ENCODE measurements around the gene VMP1.
"Not testable (repeated sequence)": the region's sequence is repeated elsewhere in the genome, so short reads cannot be mapped to it uniquely, and the experiment has no call there.

VMP1 gene

DNA sequence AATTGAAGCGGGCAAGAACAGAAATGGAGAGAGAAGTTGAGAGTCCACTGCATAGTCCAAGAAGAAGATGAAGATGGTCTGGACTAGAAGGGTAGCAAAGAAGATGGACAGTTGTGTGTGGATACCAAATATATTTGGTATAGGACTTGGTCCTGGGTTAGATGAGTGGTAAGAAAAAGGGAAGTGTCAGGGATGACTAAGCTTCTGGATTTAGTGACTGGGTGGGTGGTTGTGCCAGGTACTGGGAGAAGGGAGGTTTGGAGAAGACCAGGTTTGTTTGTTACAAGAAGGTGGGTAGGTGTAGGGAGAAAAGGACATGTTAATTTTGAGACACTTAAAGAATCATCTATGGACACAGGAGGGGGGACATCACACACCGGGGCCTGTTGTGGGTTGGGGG is 5.4 kb downstream of the VMP1 start:
- no peak for DNase-seq

DNA sequence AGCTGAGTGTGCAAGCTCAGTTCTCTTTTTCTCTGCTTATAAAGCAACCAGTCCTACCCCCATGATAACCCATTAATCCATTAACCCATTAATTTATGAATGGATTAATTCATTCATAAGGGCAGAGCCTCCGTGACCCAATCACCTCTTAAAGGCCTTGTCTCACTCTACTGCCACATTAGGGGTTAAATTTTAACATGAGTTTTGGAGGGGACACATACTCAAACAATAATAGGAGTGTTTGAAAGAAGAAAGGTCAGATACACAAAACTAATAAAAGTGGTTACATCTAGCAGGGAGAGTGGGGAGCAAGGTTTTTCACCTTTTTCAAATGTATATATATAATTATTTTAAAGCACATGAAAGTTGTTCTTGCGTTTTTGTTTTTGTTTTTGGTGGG is 6.8 kb downstream of the VMP1 start:
- no peak for DNase-seq

DNA sequence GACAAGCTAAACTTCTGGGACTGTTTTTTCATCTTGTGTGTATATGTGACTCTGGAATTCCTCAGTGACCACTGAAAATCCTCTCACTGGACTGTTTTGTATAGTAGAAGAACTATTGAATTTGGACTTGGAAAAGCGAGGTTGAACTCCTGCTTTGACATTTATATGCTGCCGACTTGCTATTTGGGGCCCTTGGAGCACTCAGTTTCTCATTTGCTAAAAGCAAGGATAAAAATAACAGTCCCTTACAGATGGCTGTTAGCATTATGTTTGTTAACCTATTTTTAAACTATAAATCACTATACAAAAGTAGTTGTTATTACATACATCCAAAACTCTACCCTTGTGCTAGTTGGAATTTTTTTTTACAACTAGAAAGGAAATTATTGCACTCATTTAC is 9.0 kb downstream of the VMP1 start:
- no peak for DNase-seq

DNA sequence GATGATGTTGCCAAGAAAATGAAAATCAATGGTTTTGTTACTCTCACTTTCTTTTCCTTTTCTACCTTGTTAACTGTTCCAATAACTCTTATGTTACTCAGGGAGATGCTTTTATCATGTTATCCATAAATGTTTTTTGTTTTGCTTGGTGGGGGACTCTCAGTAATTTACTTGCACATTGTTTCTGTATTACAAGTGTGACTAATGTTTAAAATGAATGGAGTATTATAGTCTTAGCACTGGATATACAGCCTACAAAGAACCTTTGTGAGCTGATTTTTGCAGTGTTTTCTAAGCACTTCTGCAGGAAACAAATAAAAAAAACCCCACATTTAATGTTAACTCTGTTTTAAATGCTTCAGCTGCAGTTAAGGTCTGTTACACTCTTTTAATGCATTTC is 12.1 kb downstream of the VMP1 start:
- no peak for DNase-seq

DNA sequence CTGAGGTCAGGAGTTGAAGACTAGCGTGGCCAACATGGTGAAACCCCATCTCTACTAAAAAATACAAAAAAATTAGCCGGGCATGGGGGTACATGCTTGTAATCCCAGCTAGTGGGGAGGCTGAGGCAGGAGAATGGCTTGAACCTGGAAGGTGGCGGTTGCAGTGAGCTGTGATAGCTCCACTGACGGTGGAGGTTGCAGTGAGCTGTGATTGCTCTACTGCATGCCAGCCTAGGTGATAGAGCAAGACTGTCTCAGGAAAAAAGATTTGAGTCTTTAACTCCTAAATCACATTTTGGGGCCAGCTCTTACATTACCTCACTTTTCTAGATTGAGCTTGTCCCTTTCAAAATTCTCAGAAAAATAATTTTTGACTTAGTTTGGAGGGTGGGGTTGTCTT is 15.2 kb downstream of the VMP1 start:
- DNase-seq = no peak

DNA sequence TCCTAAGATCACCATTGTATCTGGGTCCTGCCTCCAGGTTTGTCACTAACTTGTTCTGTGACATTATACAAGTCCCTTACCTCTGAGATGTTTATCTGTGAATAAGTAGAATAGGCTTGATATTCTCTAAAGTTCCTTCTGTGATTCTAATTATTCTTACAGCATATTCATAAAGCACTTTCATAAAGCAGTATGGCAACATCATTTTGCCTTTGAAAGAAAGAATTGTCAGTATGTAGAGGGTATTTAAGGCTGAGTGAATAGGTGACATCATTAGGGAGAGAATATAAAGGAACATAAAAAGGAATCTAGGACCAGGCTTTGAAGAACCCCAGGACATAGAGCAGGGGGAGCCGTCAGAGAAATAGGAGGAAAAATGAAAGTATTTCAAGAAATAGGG is 15.6 kb downstream of the VMP1 start:
- DNase-seq = no peak

DNA sequence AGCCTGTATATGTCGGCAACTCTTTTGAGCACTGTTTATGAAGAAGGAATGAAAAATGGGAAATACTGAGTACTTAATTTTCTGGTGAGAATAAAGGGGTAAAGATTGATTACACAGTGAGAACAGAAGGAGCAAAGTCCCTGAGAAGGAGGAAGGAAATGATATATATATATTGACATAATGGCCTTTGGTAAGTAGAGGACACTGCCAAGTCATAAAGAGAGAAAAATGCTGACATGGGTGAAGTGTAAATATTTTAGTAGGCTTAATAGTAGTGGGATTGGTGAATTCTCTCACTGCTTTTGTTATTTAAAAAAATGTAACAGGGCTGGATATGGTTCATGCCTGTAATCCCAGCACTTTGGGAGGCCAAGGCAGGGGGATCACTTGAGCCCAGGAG is 16.2 kb downstream of the VMP1 start:
- DNase-seq = no peak

DNA sequence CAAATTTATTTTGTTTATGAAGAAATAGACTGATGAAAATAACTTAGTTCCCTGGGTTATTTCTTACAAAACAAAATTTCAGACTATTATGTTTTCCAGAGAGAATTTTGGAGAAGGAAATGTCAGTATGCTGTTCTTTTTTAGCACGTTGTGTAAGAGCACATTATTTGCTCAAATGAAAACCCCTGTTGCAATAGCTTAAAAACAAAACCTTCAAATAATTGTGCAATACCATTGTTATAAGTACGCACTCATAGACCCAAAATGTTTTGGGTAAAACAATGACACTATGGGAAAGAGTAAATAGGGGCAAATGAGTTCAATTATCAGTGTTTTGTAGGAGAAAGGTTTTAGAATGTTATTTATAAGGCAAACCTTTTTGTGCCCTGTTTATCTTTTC is 18.2 kb downstream of the VMP1 start:
- DNase-seq = no peak

DNA sequence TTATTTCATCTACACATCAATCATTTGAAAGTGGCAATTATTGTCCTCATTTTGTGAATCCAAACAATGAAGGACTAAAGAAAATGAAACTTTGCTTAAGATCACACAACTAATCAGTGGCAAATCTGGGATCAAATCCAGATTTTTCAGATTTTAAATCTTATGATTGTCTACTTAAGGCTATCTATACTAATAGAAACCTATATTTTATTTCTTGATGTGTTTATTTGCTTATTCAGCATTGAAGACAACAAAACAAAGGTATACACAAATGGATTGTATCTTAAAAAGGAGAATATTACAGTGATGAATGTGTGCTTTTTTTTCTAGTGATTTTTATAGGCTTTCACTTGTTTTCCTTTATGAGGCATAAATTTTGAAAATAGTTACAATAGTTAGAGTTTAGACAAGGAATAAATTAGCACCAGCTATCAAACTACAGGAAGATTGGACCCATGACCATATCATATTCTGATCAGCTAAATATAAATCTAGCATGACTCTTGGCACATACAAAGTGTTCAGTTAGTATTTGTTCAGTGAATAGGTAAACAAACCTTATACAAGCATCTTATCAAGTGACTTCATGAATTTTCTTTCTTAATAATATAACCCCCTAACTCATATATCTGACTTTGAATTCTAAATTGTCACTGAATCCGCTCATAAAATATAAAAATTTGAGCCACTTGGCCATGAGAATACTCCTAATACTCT is 20.5 kb downstream of the VMP1 start:
- DNase-seq = no peak

DNA sequence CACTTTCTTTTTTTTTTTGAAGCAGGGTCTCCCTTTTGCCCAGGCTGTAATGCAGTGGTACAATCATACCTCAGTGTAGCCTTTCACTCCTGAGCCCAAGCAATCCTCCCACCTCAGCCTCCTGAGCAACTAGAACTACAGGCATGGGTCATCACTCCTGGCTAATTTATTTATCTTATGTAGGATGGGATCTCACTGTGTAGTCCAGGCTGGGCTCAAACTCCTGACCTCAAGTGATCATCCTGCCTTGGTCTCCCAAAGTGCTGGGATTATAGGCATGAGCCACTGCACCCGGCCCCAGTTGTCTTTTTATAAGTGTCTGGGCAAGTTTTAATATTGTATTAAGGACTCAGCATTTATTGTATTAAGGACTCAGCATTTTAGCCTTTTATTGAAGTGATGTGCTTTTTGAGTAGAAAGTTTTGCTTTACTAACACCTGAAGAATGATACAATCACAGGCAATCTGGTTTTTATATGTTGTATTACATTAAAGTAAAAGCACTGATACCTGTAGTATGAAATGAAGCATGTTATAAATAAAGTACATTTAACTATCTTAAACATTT is 22.9 kb downstream of the VMP1 start:
- no peak for DNase-seq

DNA sequence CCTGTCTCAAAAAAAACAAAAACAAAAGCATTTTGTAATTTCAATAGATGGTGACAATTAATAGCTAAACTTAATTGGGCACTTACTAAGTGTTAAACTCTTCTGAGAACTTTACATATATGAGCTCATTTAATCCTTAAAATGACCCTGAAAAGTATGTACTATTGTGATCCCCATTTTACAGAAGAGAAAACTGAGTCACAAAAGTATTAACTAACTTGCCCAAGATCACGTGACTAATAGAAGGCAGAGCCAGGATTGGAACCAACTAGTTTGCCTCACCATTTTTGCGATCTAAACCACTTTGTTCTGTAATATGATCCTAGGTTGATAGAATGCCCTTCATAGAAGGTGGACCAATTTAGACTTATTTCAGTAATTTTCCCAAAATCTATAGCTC is 26.2 kb downstream of the VMP1 start:
- DNase-seq = no peak

DNA sequence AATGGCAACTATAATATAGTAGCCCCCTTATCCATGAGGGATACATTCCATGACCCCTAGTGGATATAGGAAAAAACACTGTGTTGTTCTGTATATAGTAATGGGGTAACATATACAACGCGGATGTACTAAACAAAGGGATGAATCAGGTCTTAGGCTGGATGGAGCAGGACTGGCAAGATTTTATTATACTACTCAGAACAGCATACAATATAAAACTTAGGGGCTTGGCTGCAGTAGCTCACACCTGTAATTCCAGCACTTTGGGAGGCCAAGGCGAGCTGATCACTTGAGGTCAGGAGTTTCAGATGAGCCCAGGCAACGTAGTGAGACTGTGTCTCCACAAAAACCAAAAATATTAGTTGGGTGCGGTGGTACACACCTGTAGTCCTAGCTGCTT is 26.8 kb downstream of the VMP1 start:
- no peak for DNase-seq

DNA sequence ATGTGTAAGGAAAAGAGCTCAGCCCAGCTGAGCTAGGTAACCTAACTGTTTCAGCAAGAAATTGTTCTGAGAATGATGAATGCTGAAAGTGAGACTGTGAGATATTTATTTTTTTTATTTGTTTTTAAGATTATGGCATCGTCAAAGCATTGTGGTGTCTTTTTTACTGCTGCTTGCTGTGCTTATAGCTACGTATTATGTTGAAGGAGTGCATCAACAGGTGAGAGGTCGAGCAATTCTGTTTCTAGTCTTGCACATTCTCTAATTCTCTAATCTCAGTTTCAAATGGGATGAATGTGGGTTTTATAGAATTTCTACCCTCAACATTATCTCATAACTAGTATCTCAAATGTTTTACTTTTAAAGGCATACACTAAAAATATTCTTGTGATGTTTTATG is 29.9 kb downstream of the VMP1 start:
- DNase-seq = no peak

DNA sequence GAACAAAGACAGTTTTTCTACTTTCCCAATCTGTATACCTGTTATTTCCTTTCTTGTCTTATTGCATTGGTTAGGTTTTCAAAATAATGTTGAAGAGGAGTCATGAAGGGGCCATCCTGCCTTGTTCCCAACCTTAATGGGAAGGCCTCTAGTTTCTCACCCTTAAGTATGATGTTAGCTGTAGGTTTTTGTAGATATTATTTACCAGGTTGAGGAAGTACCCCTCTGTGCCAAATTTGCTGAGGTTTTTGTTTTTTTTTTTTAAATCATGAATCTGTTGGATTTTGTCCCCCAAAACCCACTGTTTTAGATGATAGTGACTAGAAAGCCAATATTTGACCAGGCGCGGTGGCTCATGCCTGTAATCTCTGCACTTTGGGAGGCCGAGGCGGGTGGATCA is 36.4 kb downstream of the VMP1 start:
- DNase-seq = no peak

DNA sequence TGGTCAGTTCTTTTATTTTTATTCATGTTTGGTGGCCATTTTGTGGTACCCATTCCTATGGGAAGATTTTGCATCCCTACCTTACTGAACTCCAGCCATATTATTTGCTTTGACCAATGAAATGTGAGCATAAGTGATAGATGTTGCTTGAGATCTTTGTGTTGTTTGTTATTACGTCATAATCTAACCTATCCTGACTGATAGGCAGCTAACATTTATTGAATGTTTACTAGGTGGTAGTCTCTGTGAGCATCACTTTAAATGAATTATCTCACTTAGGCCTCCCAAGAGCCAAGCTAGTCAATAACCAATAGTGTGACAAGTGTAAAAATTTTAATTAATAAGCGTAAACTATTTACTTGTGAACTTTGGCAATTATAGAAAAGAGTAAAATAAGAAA is 37.6 kb downstream of the VMP1 start:
- no peak for DNase-seq

DNA sequence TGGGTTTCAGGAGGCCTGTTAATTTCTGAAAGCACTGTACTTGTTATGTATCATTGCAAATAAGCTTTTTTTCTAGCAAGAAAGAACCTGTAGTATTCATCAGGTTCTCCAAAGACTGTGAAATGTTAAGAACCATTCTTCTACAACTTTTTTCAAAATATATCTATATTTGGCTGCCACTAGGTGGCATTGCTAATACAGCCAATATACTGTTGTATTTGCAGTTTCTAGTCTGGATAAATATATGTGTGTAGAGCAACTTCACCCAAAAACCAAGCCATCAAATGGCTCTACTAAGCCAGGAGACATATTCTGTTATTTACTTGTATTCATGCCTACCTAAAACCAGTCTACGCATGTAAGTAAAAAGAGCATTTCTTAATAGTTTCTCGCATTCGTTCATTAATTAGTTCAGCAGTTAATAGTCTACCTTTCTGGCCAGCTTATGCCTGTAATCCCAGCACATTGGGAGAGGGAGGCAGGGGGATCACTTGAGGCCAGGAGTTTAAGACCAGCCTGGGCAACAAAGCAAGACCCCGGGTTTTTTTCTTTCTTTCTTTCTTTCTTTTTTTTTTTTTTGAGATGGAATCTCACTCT is 39.5 kb downstream of the VMP1 start:
- peak; percentile 14 for DNase-seq

DNA sequence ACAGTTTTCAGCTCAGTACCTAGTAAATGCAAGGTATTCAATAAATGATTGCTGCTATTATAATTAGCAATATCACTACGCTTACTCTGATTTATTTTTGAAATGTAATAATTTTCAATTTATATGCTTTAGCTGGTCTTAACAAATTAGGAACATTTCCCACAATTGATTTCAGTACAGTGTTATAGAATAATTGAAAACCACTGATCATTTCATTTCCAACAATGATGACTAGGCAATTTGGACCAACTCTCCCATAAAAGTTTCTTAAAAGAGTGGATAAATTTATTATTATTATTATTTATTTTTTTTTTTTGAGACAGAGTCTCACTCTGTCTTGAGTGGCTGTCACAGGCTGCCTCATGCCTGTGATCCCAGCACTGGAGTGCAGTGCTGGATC is 41.1 kb downstream of the VMP1 start:
- DNase-seq = no peak

DNA sequence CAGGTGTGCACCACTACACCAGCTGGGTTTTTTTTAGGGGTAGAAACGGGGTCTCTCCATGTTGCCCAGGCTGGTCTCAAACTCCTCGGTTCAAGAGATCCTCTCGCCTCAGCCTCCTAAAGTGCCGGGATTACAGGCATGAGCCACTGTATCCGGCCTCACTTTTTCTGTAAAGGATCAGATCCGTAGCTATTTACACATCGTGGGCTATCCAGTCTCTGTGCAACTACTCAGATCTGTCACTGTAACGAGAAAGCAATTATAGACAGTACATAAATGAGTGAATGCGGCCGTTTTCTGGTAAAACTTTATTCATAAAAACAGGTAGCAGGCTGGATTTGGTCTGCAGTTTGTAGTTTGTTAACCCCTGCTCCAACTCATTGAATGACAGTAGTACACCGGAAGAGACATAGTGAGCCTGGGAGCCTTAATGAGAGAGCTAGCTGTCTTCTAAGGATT is 44.5 kb downstream of the VMP1 start:
- no peak for DNase-seq

DNA sequence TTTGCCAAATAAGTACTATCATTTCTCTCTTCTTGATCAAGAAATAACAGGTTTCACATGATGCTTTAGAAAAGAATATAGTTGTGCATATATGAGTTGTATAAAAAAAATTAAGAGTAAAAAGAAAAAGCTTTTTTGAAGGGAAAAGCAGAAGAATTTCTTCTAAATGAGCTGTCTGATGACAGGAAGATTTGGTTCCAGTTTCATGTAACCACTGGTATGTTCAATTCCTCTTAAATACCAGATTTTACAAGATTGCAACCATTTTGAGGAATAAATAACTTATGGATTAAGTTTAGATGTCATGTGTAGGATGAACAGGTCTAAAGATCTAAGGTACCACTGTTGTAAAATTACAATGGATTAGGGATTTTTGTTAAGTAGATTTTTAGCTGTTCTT is 45.0 kb downstream of the VMP1 start:
- no peak for DNase-seq

DNA sequence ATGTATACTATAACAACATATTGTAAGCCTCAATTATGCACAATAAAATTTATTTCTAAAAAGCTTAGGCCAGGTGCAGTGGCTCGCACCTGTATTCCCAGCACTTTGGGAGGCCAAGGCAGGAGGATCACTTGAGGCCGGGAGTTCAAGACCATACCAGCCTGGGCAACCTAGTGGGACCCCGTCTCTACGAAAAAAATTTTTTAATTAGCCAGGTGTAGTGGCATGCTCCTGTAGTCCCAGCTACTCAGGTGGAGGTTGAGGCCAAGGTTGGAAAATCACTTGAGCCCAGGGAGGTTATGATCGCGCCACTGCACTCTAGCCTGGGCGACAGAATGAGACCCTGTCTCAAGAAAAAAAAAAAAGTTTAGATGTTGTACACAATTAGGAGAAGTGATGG is 45.5 kb downstream of the VMP1 start:
- DNase-seq = no peak

DNA sequence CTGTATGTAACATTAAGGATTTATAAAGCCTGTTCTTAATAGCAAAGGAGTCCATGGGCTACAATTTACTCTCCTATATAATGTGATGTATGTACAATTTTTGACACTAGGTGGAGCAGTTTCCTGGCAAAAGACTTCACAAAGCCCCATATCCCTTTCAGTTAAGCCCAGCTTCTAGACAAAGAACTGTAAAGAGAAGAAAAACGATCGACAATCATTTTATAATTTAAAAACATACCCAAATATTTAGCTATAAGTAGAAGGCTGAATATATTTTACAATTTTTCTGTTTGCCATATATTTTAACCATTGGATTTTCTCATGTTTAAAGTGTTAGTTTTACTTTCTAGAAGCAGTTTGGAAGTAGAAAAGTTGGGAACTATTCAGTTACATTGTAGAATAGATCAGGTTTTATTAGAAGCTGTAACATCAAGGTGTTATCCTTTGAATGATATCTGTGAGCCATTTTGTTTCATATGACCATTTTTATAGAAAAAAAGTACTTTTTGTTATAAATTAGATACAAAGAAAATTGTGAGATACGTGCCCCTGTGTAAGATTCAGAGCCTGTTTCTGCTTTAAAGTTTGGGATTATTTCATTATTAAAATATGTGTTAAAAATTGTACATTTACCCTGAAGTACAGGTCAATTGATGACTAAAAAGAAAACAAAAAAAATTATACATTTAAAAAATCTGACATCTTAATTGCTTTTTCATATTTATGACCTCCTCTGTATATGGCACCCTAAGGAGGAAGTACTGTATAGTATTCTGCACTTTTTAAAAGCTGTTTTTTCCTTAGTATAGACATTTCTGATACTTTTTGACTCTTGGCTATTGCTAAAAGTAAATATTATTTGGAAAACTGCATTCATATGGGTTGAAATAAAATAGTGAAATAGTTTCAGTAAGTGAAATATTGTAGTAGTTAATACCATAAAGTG is 46.3 kb downstream of the VMP1 start:
- peak; percentile 81 for DNase-seq

DNA sequence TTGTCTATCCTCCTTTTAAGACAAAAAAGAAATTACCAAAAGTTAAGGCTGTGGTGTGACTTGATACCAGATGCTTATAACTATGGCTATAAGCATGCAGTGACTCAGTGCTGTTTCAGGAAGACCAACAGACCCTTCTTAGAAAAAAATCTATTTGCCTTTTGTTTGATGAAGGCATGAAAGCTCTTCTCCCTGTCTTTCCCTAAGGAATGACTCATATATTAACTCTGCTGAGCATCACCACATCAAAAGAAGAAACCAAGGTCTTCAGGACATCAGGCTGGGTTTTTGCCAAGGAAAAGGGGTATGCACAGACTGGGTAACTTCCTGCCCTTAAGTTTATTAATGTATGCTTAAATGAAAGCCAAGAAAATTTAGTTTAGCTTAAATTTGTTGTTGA is 47.1 kb downstream of the VMP1 start:
- no peak for DNase-seq

DNA sequence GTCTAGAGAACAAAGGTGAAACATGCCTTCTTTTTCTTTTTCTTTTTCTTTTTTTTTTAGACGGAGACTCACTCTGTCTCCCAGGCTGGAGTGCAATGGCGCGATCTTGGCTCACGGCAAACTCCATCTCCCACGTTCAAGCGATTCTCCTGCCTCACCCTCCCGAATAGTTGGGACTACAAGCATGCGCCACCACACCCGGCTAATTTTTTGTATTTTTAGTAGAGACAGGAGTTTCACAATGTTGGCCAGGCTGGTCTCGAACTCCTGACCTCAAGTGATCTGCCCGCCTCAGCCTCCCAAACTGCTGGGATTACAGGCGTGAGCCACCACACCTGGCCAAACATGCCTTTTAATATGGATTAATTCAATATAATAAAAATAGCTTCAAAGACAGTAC is 47.6 kb downstream of the VMP1 start:
- not testable (repeated sequence) for DNase-seq
